ENCODE data around the gene LHFPL2.

The LHFPL2 gene

GRCh38 chr5:78522476-78523260, 125.9 kb downstream of the LHFPL2 start:
- DNase-seq (ENCODE audit: low spot score): no peak

- no peak for DNase-seq (ENCODE audit: low spot score)
These were observed 127.1 kb downstream of the LHFPL2 start for GRCh38 chr5:78521455-78521854.

- no peak for DNase-seq (ENCODE audit: low spot score)
These were observed 129.2 kb downstream of the LHFPL2 start for GRCh38 chr5:78519198-78519941.

- DNase-seq (ENCODE audit: low spot score): no peak
These were observed 130.0 kb downstream of the LHFPL2 start for GRCh38 chr5:78518365-78519197.

GRCh38 chr5:78515670-78516069, 132.9 kb downstream of the LHFPL2 start:
- DNase-seq (ENCODE audit: low spot score): no peak

- DNase-seq (ENCODE audit: low spot score): no peak
These were observed 133.9 kb downstream of the LHFPL2 start for GRCh38 chr5:78514427-78515330.

GRCh38 chr5:78513441-78513840, 135.1 kb downstream of the LHFPL2 start:
- no peak for DNase-seq (ENCODE audit: low spot score)

GRCh38 chr5:78512435-78512834, 136.1 kb downstream of the LHFPL2 start:
- no peak for DNase-seq (ENCODE audit: low spot score)

GRCh38 chr5:78511121-78511906, 137.3 kb downstream of the LHFPL2 start:
- peak; percentile 87 for DNase-seq (ENCODE audit: low spot score)

GRCh38 chr5:78509884-78510769, 138.4 kb downstream of the LHFPL2 start:
- no peak for DNase-seq (ENCODE audit: low spot score)

- DNase-seq (ENCODE audit: low spot score): no peak
These were observed 139.3 kb downstream of the LHFPL2 start for GRCh38 chr5:78509145-78509865.

GRCh38 chr5:78508186-78508765, 140.3 kb downstream of the LHFPL2 start:
- no peak for DNase-seq (ENCODE audit: low spot score)

- DNase-seq (ENCODE audit: low spot score): no peak
These were observed 141.0 kb downstream of the LHFPL2 start for GRCh38 chr5:78507531-78507930.

- DNase-seq (ENCODE audit: low spot score): no peak
These were observed 142.1 kb downstream of the LHFPL2 start for GRCh38 chr5:78506261-78507024.

- DNase-seq (ENCODE audit: low spot score): no peak
These were observed 142.7 kb downstream of the LHFPL2 start for GRCh38 chr5:78505860-78506259.

GRCh38 chr5:78504704-78505677, 143.6 kb downstream of the LHFPL2 start:
- DNase-seq (ENCODE audit: low spot score): peak; percentile 92
